ENCODE results near the gene ZNF486.
A peak's percentile ranks its signal among the peaks of the same experiment; 100 is the strongest.
"Not testable (repeated sequence)": the region's sequence is repeated elsewhere in the genome, so short reads cannot be mapped to it uniquely, and the experiment has no call there.

Gene ZNF486

GRCh38 chr19:20233105-20233504, 66.1 kb downstream of the ZNF486 start:
- DNase-seq (ENCODE audit: low read depth in 2 of 2) = no peak

- DNase-seq (ENCODE audit: low read depth in 2 of 2) = no peak
Observed at GRCh38 chr19:20235156-20235555, 68.1 kb downstream of the ZNF486 start.

GRCh38 chr19:20237773-20238623, 71.0 kb downstream of the ZNF486 start:
- peak; percentile 63 to 73 for DNase-seq (ENCODE audit: low read depth in 2 of 2)

GRCh38 chr19:20243629-20244028, 76.6 kb downstream of the ZNF486 start:
- DNase-seq (ENCODE audit: low read depth in 2 of 2) = no peak

- no peak for DNase-seq (ENCODE audit: low read depth in 2 of 2)
Observed at GRCh38 chr19:20244356-20244755, 77.3 kb downstream of the ZNF486 start.

- DNase-seq (ENCODE audit: low read depth in 2 of 2) = no peak
Observed at GRCh38 chr19:20245309-20245708, 78.3 kb downstream of the ZNF486 start.

- no peak for DNase-seq (ENCODE audit: low read depth in 2 of 2)
Observed at GRCh38 chr19:20247016-20247683, 80.1 kb downstream of the ZNF486 start.

GRCh38 chr19:20248258-20248657, 81.2 kb downstream of the ZNF486 start:
- DNase-seq (ENCODE audit: low read depth in 2 of 2) = not testable (repeated sequence)

Data from stimulated activated CD8-positive, alpha-beta memory T cell treated with anti-CD3 and anti-CD28 coated beads, Interleukin-15, amount 100 ng/mL, for 4 hours (primary cell).